ES-I3 (cell line): ENCODE data around the gene SETD7.

Experiments used
- H3K36me3 ChIP-seq: 2 replicates; pipeline ENCODE4 v1.6.1; 2013; ENCODE audit warnings: mild to moderate bottlenecking, low read length, control low read depth, moderate library complexity; ENCODE audit not compliant: insufficient read depth
- H3K4me1 ChIP-seq: 2 replicates; pipeline ENCODE4 v1.6.1; 2013; ENCODE audit warnings: mild to moderate bottlenecking, control low read depth, low read length; ENCODE audit not compliant: insufficient read depth
- H3K9ac ChIP-seq: 2 replicates; pipeline ENCODE4 v1.6.1; 2013; ENCODE audit warnings: low read depth, mild to moderate bottlenecking, low read length, moderate library complexity
- H3K9me3 ChIP-seq: 2 replicates; pipeline ENCODE4 v1.6.1; 2013; ENCODE audit warnings: mild to moderate bottlenecking, low read length, moderate library complexity; ENCODE audit not compliant: control insufficient read depth, insufficient read depth

The SETD7 gene

DNA sequence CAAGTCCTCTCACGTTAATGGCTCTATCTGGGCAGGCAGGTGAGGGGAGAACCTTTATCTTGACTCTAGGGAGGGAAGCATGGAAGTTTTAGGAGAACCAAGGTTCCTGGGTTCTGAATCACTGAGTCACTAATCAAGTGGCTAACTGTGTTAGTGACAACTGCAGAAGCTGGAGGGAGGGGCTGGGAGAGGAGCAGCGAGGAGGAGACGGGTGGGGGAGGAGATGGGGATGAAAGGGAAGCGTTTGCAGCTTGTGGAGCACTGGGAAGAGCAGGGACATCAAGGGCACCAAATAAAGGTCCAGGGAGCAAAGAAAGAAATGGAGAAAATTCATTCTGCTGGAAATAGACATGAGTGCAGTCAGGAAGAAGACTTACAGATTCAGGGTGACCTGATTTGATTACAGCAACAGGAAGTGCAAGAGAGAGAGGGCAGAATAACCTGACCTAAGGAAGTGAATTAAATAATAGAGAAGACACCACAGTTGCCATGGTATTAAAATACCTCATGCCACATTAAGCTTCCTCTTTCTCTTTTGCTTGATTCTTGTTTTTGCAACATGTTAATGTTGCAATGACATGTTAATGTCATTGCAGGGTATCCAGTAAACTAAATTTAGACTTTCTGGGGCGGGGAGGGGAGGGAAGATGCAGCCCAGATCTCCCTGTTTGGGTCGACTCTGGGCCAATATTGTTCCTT lies 4.5 kb upstream of the SETD7 start:
- peak overlapping the region; percentile 13; the same call in 1 of the 2 replicates for H3K9ac ChIP-seq
- no peaks in the 10 kb centered on the region for H3K36me3 ChIP-seq
- peaks cover 9% of the 10 kb centered on the region for H3K4me1 ChIP-seq
- no peaks in the 10 kb centered on the region for H3K9me3 ChIP-seq

DNA sequence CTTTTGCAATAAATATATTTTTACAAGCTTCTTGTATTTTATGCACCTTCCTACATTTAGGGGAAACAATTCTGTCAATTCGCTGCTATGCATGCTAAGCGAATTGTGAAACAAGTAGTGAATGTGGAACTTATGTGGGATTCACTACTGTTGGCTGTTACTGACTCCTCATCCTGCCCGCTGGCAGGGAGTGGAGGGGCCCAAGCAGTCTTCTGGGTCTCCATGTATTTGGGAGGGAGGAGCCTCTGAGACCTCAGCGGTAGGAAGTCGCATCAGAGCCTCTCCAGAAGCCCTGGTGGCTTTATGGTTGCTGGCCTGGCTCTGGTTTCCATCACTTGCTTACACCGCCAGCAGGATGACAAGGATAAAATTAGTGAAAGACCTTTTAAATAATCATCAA lies 3.7 kb upstream of the SETD7 start:
- no peak overlapping the region for H3K9ac ChIP-seq
- peaks cover 9% of the 10 kb centered on the region for H3K4me1 ChIP-seq
- no peaks in the 10 kb centered on the region for H3K9me3 ChIP-seq
- H3K36me3 ChIP-seq = no peaks in the 10 kb centered on the region

DNA sequence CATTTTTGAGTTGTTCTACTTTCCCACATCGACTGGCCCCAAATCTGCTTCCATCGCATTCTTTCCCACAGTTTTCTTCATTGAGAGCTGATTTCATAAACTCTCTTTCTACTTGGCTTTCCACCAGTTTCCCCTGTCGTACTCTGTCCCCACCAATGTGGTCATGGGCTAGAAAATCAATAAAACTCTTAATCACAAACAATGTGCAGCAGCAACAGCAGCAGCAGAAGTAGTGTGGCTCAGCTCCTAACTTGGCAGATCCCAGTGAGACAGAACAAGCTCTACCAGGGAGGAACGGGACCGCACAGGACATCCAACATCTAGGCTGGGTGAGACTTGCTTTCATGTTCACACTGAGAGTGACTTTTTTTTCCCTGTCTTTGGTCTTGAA lies 3.1 kb upstream of the SETD7 start:
- H3K4me1 ChIP-seq = peaks cover 11% of the 10 kb centered on the region
- H3K9me3 ChIP-seq = no peaks in the 10 kb centered on the region
- no peak overlapping the region for H3K9ac ChIP-seq
- H3K36me3 ChIP-seq = no peaks in the 10 kb centered on the region

DNA sequence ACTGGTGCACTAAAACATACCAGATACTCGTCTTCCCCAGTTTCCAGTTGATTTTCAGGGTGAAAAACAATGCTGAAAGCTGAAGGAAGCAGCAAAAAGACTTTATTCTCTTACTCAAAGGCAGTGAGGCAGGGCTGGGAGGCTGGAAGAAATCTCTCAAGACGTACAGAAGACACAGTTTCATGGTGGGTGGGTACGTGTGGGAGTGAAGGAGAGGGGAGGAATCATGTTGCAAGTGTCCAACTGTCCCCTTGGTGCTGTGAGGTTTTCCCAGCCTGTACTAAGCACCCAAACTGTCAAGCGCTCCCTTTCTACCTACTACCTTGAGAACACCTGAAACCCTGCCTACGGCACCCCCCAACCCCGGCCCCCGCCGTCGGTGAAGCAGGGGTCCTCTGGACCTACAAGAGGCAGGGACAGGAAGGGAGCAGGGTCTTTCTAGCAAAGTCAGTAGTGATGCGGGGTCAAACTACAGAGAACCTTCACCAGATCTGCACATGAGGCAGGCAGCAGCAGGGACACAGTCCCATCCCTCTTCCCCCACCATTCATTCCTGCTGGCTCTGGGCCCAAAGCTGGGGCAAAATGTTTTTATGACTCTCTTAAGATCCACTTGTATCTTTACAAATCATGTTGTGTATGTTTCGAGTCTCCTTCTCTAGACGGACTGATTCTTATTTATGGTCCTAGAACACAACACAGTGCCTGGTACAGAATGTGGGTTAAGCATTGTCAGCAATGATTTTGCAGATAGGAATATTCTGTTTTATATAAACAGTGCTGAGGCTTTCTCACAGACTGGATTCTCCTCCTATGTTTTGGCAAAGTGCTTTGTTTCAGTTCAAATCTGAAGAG lies 2.4 kb upstream of the SETD7 start:
- Histone ChIP-seq H3K9ac (no peak overlapping the region), H3K4me1 (peaks cover 18% of the 10 kb centered on the region)

DNA sequence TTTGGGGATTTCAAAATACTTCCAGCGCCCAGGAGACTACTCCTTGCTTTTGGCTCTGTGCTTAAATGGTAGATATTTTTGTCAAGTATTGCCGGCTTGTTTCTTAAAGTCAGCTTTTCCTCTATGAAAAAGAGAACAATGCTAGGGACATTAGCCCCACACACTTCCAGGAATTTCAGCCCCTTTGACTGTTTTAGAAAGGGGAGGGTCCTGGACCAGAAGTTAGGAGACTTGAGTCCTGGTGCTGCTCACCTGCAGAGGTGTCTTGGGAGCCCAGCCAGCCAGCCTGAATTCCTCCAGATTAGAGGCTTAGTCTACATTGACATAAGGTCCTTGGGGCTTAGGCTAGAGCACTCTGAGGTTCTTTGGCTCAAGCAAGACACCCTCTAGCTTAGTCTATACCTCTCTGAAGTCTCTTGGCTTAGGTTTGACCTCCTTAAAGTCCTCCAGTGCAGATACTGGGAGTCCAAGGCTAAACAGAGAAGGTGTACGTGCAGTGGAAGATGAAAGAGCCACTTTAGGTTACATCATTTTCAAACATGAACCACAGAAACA lies 1.6 kb upstream of the SETD7 start:
- H3K4me1 ChIP-seq = peaks cover 25% of the 10 kb centered on the region
- no peaks in the 10 kb centered on the region for H3K9me3 ChIP-seq
- H3K9ac ChIP-seq = peak overlapping the region; percentile 96
- no peaks in the 10 kb centered on the region for H3K36me3 ChIP-seq

More for the DNA sequence above, 2.4 kb upstream of the SETD7 start:
- Histone ChIP-seq H3K36me3 (no peaks in the 10 kb centered on the region), H3K9me3 (no peaks in the 10 kb centered on the region)

DNA sequence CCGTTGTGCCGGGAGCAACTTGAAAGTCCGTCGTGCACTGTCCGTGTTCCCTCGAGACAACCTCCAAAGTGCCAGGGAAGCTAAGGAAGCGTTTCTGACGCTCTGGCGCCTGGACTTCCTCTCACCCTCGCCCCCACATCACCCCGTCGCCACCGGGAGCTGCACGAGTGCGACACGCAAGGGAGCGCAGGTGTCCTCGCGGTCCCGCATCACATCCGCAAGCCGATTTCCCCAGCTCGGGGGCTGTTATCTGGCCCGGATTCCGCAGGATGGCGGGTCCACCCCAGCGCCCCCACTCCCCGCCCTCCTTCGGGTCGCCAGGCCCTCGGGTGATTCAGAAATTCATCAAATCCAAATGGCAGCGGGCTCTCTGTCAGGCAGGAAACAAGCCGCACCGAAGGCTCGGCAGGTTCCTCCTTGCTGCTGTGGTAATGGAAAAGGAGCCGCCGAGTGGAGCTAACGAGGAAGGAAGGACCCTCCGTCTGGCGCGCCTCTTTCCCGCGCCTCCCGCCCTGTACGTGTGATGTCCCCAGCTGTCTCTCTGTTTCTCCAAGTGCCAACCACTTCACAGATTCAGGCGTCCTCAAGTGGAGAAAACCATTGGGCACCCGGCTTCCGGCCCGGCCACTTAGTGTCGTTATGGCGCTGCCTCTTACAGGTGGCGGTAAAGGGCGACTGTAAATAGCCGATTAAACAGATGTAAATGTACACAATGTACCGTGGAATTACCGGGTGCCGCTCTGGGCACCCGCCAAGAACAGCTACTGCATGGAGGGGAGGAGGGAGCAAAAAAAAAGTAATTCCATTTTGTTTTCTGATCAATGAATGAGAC lies 921 bp upstream of the SETD7 start:
- Histone ChIP-seq H3K4me1 (peaks cover 30% of the 10 kb centered on the region), H3K9ac (peak overlapping the region; percentile 96), H3K36me3 (no peaks in the 10 kb centered on the region), H3K9me3 (no peaks in the 10 kb centered on the region)

DNA sequence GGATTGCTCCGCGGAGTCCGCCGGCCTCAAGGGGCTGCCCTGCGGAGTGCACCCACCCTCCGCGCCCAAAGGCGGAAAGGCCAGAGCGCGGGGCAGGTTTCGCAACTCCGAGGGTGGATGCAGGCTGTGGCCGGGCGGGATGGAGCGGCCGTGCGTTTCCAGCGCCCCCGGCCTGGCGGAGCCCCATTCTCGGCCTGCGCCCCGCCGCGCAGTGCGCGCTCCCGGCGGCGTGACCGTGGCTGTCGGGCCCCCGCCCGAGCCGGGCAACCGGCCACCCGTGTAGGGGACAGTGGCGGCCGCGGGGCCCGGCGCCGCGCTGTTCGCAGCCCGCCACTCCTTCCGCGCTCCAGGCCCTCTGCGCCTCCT lies 331 bp downstream of the SETD7 start:
- H3K9me3 ChIP-seq = no peaks in the 10 kb centered on the region
- no peaks in the 10 kb centered on the region for H3K36me3 ChIP-seq
- H3K9ac ChIP-seq = peak overlapping the region; percentile 96
- peaks cover 36% of the 10 kb centered on the region for H3K4me1 ChIP-seq

DNA sequence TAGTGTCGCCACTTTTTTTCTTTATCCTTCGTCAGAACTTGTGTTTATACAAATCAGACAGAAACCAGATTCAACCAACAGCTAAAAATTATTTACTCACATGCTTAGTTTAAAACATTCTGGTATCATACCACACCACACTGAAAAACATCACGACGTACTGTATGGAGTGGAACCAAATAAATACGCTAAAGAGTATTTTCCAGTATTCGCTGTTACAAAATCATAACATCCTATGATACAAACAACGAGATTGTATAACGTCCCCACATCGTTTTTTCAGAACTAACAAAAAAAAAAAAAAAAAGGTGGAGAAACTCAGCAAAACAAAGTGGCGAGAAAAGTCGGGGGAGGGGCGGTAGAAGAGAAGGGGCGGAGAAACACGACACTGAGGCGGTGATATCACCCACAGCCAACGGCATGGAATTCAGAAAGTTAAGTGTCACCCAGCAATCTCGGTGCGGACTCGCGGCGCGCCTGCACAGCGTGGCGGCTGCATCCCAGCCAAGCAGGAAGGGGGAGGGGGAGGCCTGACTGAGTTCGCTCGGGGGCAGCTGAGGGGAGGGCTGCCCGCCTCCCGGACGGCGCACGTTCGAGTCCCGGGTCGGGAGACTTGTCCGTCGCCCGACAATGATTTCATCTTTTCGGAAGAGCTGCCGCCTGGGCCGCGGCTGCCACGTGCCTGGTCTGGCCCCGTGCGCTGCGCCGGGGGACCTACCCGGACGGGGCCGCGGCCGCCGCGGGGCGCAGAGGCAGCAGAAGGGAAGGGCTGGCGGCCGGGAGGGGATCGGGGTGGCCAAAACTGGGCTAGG lies 920 bp downstream of the SETD7 start:
- no peaks in the 10 kb centered on the region for H3K9me3 ChIP-seq
- H3K4me1 ChIP-seq = peaks cover 35% of the 10 kb centered on the region
- H3K36me3 ChIP-seq = no peaks in the 10 kb centered on the region
- peak overlapping the region; percentile 96 for H3K9ac ChIP-seq

DNA sequence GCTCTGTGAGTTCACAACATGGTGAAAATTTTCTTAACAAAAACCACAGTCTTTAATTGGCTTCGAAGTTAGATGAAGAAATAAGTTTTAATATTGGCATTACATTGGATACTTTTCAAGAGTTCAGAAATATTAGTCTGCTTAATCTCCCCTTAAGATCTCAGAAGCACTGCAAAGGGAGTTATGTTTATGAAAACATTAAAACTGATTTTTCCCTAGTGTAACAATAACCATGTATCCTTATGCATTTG lies 1.5 kb downstream of the SETD7 start:
- Histone ChIP-seq H3K9me3 (no peaks in the 10 kb centered on the region), H3K4me1 (peaks cover 36% of the 10 kb centered on the region), H3K36me3 (no peaks in the 10 kb centered on the region), H3K9ac (peak overlapping the region; percentile 96; the same call in 1 of the 2 replicates)

DNA sequence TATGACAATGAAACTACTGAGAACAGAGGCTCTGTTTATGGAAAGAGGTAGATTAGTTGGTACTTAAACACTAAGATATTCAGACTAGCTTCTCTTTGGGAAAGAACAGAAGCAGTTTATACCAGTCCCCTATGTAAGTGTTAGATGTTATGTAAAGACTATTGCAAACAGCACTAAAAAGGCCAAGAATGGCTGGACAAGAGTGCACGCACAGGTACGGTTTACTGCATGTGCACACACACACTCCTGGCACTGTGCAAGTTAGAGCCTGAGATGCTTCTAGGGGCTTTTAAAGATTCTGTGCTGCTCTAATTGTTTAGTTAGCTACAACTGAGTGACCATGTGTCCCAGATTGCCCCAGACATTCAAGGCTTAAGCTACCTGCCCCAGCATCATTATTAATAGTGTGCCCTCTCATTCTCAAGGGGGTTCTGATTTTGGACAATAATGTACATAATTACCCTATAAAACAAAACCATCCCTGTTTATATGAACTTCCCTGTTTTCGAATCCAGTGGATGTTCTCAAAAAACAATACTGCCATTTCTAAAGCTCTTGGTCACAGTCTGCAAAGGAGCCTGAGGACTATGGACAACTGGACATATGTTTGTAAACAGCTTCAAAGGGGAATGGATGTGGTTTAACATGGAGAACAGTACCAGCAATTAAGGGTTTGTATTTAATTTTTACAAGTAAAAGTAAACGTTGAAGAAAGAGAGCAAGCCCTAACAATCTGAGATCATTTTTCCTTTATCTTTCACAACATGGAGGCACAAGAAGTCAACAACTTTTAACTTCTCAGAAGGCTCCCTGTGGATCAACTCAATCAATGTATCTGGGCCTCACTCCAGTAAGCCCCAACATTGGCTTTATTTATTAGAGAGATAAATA lies 2.0 kb downstream of the SETD7 start:
- Histone ChIP-seq H3K9me3 (no peaks in the 10 kb centered on the region), H3K9ac (no peak overlapping the region; the same call in 1 of the 2 replicates), H3K4me1 (peaks cover 36% of the 10 kb centered on the region), H3K36me3 (no peaks in the 10 kb centered on the region)

DNA sequence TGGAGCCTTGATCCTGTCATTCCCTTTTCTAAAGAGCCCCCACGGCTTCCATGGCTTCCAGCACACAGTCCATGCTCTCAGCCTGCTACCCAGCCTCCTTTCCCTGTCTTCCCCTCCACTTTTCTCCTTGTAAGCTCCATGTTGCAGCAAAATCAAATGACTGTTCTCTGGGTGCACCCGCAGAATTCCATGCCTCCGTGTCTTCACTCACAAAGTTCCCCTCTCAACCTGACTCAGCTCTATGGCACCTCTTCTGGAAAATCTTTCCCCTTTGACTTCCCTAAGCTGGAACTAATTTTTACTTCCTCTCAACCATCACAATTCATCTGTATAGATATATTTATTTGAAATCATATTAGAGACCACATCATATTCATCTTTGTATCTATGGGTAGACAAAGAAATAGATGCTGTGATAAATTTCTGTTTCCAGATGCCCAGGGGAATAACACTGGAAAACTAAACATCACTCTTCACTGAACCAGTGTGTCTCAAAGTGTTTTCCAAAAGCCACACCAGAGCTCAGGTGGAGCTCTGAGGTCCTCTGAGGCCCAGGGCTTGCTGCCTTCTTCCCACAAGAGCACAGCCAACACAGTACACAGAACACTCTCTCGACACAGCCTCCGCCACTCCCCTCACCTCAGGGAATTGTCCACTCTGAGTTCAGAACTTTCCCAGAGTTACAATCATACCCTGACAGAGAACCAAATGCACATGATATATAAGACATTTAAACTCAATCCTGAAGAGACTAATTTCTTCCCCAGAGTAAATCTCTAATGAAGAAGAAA lies 3.3 kb downstream of the SETD7 start:
- Histone ChIP-seq H3K9ac (no peak overlapping the region), H3K9me3 (no peaks in the 10 kb centered on the region), H3K36me3 (no peaks in the 10 kb centered on the region), H3K4me1 (peaks cover 36% of the 10 kb centered on the region)

DNA sequence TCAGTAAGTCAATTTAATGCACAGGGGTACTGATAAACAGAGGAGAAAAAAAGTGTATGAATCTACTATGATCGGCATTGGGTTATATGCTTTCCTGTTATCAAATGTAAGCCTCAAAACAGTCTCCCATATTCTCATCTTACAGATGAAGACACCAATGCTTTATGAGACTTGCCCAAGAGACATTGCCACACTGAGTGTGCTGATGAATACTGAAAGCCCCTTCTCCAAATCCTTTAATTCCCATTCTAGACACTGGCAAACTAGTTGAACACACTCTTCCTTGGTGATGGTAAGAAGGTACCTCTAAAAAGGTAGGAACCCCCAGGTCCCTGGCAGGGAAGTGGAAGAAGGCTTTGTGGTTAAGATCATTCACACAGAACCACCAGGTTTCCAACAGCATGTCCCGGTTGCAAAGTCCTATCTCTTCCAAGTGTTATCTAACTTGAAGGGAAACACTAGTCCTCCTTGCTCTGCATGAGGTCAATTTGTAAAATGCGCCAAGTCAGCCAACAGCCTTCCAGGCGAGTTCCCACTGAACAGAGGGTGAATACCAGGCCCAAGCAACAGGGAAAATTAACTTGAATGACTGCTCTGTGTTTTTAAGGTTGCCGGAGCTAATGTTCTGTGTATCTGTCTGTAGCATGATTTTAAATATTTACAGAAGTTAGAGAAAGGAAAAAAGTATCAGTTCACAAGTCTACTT lies 5.1 kb downstream of the SETD7 start:
- no peaks in the 10 kb centered on the region for H3K36me3 ChIP-seq
- H3K9ac ChIP-seq = 0 out of 2 replicates have a peak overlapping the region, but pooled peaks have one; percentile 3
- H3K4me1 ChIP-seq = peaks cover 36% of the 10 kb centered on the region
- H3K9me3 ChIP-seq = no peaks in the 10 kb centered on the region
